Embryonic facial prominence (tissue), 1 donor: Measurements from ENCODE around the gene CYP26A1.

ENCODE experiments used
- DNase-seq: peaks from one replicate; pipeline ENCODE4 v3.0.0-alpha.2; 2016; ENCODE audit errors: extremely low spot score

The CYP26A1 gene

GRCh38 chr10:93073539-93074146, at the start of gene CYP26A1:
CYP26A1 (plus strand) TSS chr10:93073893; CDS start chr10:93073935, 42 bp downstream.
- DNase-seq = no peak

GRCh38 chr10:93026072-93026471, 47.6 kb upstream of the CYP26A1 start:
- no peak for DNase-seq

GRCh38 chr10:93027508-93027907, 46.2 kb upstream of the CYP26A1 start:
- no peak for DNase-seq

GRCh38 chr10:93028883-93029282, 44.8 kb upstream of the CYP26A1 start:
- DNase-seq = no peak

- DNase-seq = no peak
Measured at GRCh38 chr10:93030409-93030808, 43.3 kb upstream of the CYP26A1 start.

- no peak for DNase-seq
Measured at GRCh38 chr10:93032105-93032808, 41.4 kb upstream of the CYP26A1 start.

- DNase-seq = no peak
Measured at GRCh38 chr10:93032809-93033137, 40.9 kb upstream of the CYP26A1 start.

GRCh38 chr10:93034426-93034825, 39.3 kb upstream of the CYP26A1 start:
- no peak for DNase-seq

- no peak for DNase-seq
Measured at GRCh38 chr10:93039110-93039509, 34.6 kb upstream of the CYP26A1 start.

- no peak for DNase-seq
Measured at GRCh38 chr10:93039721-93040120, 34.0 kb upstream of the CYP26A1 start.

- DNase-seq = no peak
Measured at GRCh38 chr10:93054486-93054885, 19.2 kb upstream of the CYP26A1 start.

GRCh38 chr10:93058139-93058538, 15.6 kb upstream of the CYP26A1 start:
- DNase-seq = no peak

GRCh38 chr10:93059975-93060886, 13.5 kb upstream of the CYP26A1 start, which contains the start of gene CYP26C1:
CYP26C1 (plus strand) TSS chr10:93060798; CDS start chr10:93061264, 466 bp downstream.
- no peak for DNase-seq

- no peak for DNase-seq
Measured at GRCh38 chr10:93060887-93061593, 12.7 kb upstream of the CYP26A1 start.

GRCh38 chr10:93061594-93062513, 11.8 kb upstream of the CYP26A1 start:
- DNase-seq = no peak

- no peak for DNase-seq
Measured at GRCh38 chr10:93062514-93063143, 11.1 kb upstream of the CYP26A1 start.

GRCh38 chr10:93063144-93063976, 10.3 kb upstream of the CYP26A1 start:
- DNase-seq = no peak

GRCh38 chr10:93063977-93064660, 9.6 kb upstream of the CYP26A1 start:
- no peak for DNase-seq
